Upper lobe of left lung (tissue), 6 donors: Measurements from ENCODE around the gene PAK6. TPM values are rescaled to one million over a fixed set of nuclear protein-coding genes. Genes with fewer than 3 reads are reported as not detected.

Experiments used
- ATAC-seq, 2 donors: fragments of 200-7000 bp; cut with Tn5 transposase; one replicate each; pipeline ENCODE4 v1.9.1; 2022; ENCODE audit warnings: mild to moderate bottlenecking in 2 of 2, moderate library complexity in 2 of 2; ENCODE audit not compliant: low FRiP score in 2 of 2
- DNase-seq, 2 donors: peaks; one replicate each; pipeline ENCODE4 v3.0.0-alpha.2; 2019 to 2020
- H3K27ac ChIP-seq, 4 donors: fragments of 200-600 bp; sonication (generic); one replicate each; pipeline ENCODE4 v1.5.1; 2016 to 2019
- H3K27me3 ChIP-seq, 4 donors: fragments of 200-600 bp; sonication (generic); one replicate each; pipeline ENCODE4 v1.5.1; 2017 to 2019
- H3K36me3 ChIP-seq, 4 donors: fragments of 200-600 bp; sonication (generic); one replicate each; pipeline ENCODE4 v1.5.1; 2016 to 2019
- H3K4me1 ChIP-seq, 4 donors: fragments of 200-600 bp; sonication (generic); one replicate each; pipeline ENCODE4 v1.5.1; 2018 to 2019
- H3K4me3 ChIP-seq, 4 donors: fragments of 200-600 bp; sonication (generic); one replicate each; pipeline ENCODE4 v1.5.1; 2017 to 2019; ENCODE audit warnings: mild to moderate bottlenecking in 2 of 4, moderate library complexity in 1 of 4
- H3K9me3 ChIP-seq, 4 donors: fragments of 200-600 bp; sonication (generic); one replicate each; pipeline ENCODE4 v1.5.1; 2018 to 2019
- EP300 ChIP-seq, 4 donors: sonication (generic); formaldehyde crosslinking; IDR thresholded peaks; one replicate each; pipeline ENCODE4 v1.5.1; 2017; ENCODE audit warnings: antibody characterized with exemption in 4 of 4, control low read depth in 2 of 4
- POLR2A ChIP-seq, 4 donors: fragments of 450-650 bp; IDR thresholded peaks; one replicate each; pipeline ENCODE4 v1.5.1; 2016 to 2017; ENCODE audit warnings: antibody characterized with exemption in 4 of 4, mild to moderate bottlenecking in 2 of 4
- POLR2AphosphoS5 ChIP-seq, 2 donors: sonication (generic); formaldehyde crosslinking; IDR thresholded peaks; one replicate each; pipeline ENCODE4 v1.5.1; 2017; ENCODE audit warnings: antibody characterized with exemption in 2 of 2
- WGBS, 2 donors: methylation state at CpG; one replicate each; pipeline ENCODE4 v1.1.5; 2017 to 2018; 5-methylcytosine and 5-hydroxymethylcytosine counted together
- total RNA-seq, 6 donors: library from RNA; depleted of rRNA in 4 of 6; stranded (reverse); fragments of >200 nt in 4 of 6; gene quantifications; one replicate each; pipeline versions ENCODE4 v1.1.0 to v1.2.1, GENCODE V29; 2016 to 2021
- TF ChIP-seq, protein P1 (sequence below), 6 experiments: fragments of 450-650 bp in 4 of 6; fragments of 200-600 bp in 2 of 6; sonication (generic) in 2 of 6; IDR thresholded peaks; one replicate each; pipeline ENCODE4 v1.5.1; 2016 to 2019; ENCODE audit warnings: antibody characterized with exemption in 6 of 6
- donor health status: DM: no; HTN: no; CAD: no; lungs with moderate emphysema.
- donor health status: DM: no; HTN: yes; CAD: no; lungs with severe emphysema.

PAK6 gene
- total RNA-seq, 6 donors from 2014 or later: 4.5 to 23.4 (median 15.0) TPM

DNA sequence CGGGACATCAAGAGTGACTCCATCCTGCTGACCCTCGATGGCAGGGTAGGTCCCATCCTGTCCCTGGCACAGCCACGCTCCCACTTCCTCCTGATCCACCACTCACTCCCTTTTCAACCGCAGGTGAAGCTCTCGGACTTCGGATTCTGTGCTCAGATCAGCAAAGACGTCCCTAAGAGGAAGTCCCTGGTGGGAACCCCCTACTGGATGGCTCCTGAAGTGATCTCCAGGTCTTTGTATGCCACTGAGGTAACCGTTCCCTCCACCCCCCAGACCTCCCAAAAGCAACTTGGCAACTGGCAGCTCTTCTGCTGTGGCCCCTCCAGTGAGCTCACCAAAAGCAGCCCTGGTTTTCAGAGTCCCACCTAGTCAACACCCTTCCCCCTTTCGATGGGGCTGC is 34.6 kb downstream of the PAK6 start:
- WGBS, 2 donors: 77 to 81% methylated on average over 7 to 9 of the region's 9 CpGs
- TF ChIP-seq, protein P1, sequence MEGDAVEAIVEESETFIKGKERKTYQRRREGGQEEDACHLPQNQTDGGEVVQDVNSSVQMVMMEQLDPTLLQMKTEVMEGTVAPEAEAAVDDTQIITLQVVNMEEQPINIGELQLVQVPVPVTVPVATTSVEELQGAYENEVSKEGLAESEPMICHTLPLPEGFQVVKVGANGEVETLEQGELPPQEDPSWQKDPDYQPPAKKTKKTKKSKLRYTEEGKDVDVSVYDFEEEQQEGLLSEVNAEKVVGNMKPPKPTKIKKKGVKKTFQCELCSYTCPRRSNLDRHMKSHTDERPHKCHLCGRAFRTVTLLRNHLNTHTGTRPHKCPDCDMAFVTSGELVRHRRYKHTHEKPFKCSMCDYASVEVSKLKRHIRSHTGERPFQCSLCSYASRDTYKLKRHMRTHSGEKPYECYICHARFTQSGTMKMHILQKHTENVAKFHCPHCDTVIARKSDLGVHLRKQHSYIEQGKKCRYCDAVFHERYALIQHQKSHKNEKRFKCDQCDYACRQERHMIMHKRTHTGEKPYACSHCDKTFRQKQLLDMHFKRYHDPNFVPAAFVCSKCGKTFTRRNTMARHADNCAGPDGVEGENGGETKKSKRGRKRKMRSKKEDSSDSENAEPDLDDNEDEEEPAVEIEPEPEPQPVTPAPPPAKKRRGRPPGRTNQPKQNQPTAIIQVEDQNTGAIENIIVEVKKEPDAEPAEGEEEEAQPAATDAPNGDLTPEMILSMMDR (IDR thresholded peaks at IDR 0.05): no peak
- TF ChIP-seq POLR2AphosphoS5 (IDR thresholded peaks at IDR 0.05) (no peak), POLR2A (IDR thresholded peaks at IDR 0.05) (no peak), EP300 (IDR thresholded peaks at IDR 0.05) (no peak)
- Histone ChIP-seq H3K9me3 (no peaks in the 10 kb centered on the region), H3K27ac (no peak overlapping the region), H3K27me3 (no peaks in the 10 kb centered on the region), H3K4me3 (no peak overlapping the region), H3K4me1 (peaks cover 0 to 9% (median 0%) of the 10 kb centered on the region in 4 donors), H3K36me3 (no peaks in the 10 kb centered on the region)
- DNase-seq (no peak), ATAC-seq (no peak)

DNA sequence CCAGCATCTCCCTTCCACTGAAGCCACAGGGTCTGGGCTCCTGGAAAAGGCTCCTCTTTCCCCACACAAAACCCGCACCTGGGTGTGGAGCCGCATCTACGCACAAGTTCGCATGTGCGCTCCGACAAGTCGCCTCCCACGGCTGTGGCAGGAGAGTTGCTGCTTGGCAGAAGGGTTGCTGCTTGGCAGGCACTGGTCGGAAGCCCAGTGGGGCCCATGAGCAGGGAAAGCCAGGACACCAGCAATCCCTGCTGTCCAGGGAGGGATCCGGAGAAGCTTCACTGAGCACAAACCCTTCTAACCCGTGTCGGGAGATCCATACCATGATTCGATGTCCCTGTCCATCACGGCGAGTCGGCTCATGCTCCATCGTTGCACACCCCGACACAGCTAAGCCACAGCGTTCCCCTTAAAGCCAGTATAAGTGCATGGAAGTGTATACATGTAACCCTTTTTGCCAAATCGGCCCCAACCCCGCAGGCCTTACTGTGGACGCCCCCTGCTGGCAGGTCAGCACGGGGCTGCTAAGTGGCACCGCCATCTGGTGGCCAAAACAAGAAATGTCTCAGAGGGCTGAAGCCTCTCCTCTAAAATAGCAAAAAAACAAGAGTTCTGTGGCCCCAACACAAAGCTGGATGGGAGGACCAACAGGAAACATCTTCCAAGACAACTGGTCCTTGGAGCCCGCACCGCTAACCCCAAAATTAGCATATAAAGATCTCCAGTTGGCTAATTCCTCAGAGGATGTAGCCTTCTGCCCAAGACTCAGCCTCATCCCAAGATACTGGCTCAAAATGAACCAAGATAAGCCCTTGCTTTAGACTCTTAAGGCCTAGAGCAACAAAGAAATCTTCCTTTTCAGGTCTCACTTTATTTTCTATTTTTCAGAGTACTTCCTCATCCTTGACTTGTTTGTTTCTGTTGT is 35.7 kb downstream of the PAK6 start:
- Histone ChIP-seq H3K27me3 (peaks cover 0 to 4% (median under 1%) of the 10 kb centered on the region in 4 donors), H3K9me3 (no peaks in the 10 kb centered on the region), H3K36me3 (no peaks in the 10 kb centered on the region), H3K4me3 (no peak overlapping the region), H3K4me1 (peaks cover 2 to 13% (median 5%) of the 10 kb centered on the region in 4 donors), H3K27ac (no peak overlapping the region)
- TF ChIP-seq EP300 (IDR thresholded peaks at IDR 0.05) (no peak), POLR2AphosphoS5 (IDR thresholded peaks at IDR 0.05) (no peak), POLR2A (IDR thresholded peaks at IDR 0.05) (no peak)
- TF ChIP-seq, protein P1 (IDR thresholded peaks at IDR 0.05): peak; percentile 99 to 100 (median 99)
- DNase-seq (peak; percentile 85 to 86), ATAC-seq (peak; percentile 82 to 89)
- 45 to 54% methylated on average over 14 to 26 of the region's 26 CpGs for WGBS, 2 donors

DNA sequence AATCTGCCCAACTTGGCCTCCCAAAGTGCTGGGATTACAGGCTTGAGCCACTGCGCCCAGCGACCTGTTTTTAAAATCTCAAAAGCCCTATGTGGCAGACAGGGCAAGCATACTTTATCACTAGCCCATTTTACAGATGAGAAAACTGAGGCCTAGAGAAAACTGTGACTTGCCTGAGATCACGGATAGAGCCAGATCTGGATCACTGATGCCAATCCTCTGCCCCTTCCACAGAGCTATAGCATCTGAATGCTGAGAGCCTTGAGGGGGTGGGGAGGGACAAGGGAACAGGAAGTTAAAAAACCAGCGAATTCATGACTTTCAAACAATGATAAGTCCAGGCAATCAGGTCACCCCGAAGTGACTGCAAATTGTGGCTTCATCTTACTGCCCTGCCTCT is 36.7 kb downstream of the PAK6 start:
- H3K9me3 ChIP-seq: no peaks in the 10 kb centered on the region
- H3K27ac ChIP-seq: no peak overlapping the region
- H3K4me3 ChIP-seq: no peak overlapping the region
- TF ChIP-seq EP300 (IDR thresholded peaks at IDR 0.05): no peak
- no peak for TF ChIP-seq POLR2AphosphoS5 (IDR thresholded peaks at IDR 0.05)
- no peak for TF ChIP-seq POLR2A (IDR thresholded peaks at IDR 0.05)
- TF ChIP-seq, protein P1 (IDR thresholded peaks at IDR 0.05): no peak
- ATAC-seq (no peak), DNase-seq (no peak)
- peaks cover 0 to 13% (median 5%) of the 10 kb centered on the region in 4 donors for H3K27me3 ChIP-seq
- no peaks in the 10 kb centered on the region for H3K36me3 ChIP-seq
- peaks cover 4 to 19% (median 12%) of the 10 kb centered on the region in 4 donors for H3K4me1 ChIP-seq
- 69 to 78% methylated on average over 5 of the region's 5 CpGs for WGBS, 2 donors

DNA sequence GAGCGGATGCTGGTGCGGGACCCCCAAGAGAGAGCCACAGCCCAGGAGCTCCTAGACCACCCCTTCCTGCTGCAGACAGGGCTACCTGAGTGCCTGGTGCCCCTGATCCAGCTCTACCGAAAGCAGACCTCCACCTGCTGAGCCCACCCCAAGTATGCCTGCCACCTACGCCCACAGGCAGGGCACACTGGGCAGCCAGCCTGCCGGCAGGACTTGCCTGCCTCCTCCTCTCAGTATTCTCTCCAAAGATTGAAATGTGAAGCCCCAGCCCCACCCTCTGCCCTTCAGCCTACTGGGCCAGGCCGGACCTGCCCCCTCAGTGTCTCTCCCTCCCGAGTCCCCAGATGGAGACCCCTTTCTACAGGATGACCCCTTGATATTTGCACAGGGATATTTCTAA is 37.1 kb downstream of the PAK6 start:
- 96 to 100% methylated on average over 3 to 7 of the region's 7 CpGs for WGBS, 2 donors
- H3K36me3 ChIP-seq: no peaks in the 10 kb centered on the region
- peaks cover 4 to 20% (median 12%) of the 10 kb centered on the region in 4 donors for H3K4me1 ChIP-seq
- ATAC-seq (no peak), DNase-seq (no peak)
- no peak overlapping the region for H3K4me3 ChIP-seq
- peaks cover 0 to 17% (median 6%) of the 10 kb centered on the region in 4 donors for H3K27me3 ChIP-seq
- TF ChIP-seq POLR2AphosphoS5 (IDR thresholded peaks at IDR 0.05) (no peak), EP300 (IDR thresholded peaks at IDR 0.05) (no peak), POLR2A (IDR thresholded peaks at IDR 0.05) (no peak)
- TF ChIP-seq, protein P1 (IDR thresholded peaks at IDR 0.05): no peak
- H3K9me3 ChIP-seq: no peaks in the 10 kb centered on the region
- H3K27ac ChIP-seq: no peak overlapping the region
